Kidney (tissue), 14 donors: ENCODE measurements around the gene HMX3. TPM values are rescaled to one million over a fixed set of nuclear protein-coding genes. Genes with fewer than 3 reads are reported as not detected.
A peak's percentile ranks its signal among the peaks of the same experiment; 100 is the strongest.

Experiments used
- DNase-seq, 5 donors: peaks; one replicate each; pipeline ENCODE4 v3.0.0-alpha.2; 2013 to 2020
- FAIRE-seq: peaks from 2 replicates; lab custom pipeline; 2012; peaks lifted over from hg19 to GRCh38; lab: Jason Lieb, UNC
- H3K27ac ChIP-seq, 2 donors: one replicate each; pipeline ENCODE4 v1.7.0; 2013; ENCODE audit warnings: low read depth in 2 of 2, low read length in 2 of 2, inconsistent platforms in 1 of 2
- H3K27me3 ChIP-seq: one replicate; pipeline ENCODE4 v1.7.1; 2013; ENCODE audit warnings: low read length, inconsistent platforms; ENCODE audit not compliant: control insufficient read depth, insufficient read depth
- H3K36me3 ChIP-seq, 3 donors: one replicate each; pipeline versions ENCODE4 v1.7.0 to v1.7.1; 2013; ENCODE audit warnings: low read length in 3 of 3, control low read depth in 1 of 3, inconsistent platforms in 1 of 3; ENCODE audit not compliant: insufficient read depth in 3 of 3, control insufficient read depth in 2 of 3
- H3K4me1 ChIP-seq, 3 donors: one replicate each; pipeline versions ENCODE4 v1.7.0 to v1.7.1; 2013; ENCODE audit warnings: low read length in 3 of 3, inconsistent platforms in 1 of 3, low read depth in 1 of 3; ENCODE audit not compliant: control insufficient read depth in 2 of 3, insufficient read depth in 2 of 3
- H3K4me3 ChIP-seq, 3 donors: one replicate each; pipeline versions ENCODE4 v1.7.0 to v1.8.1; 2013; ENCODE audit warnings: low read length in 3 of 3, control low read depth in 1 of 3, inconsistent platforms in 1 of 3
- H3K9ac ChIP-seq, 3 donors: one replicate each; pipeline versions ENCODE4 v1.7.0 to v1.7.1; 2013; ENCODE audit warnings: low read length in 3 of 3, control low read depth in 1 of 3, inconsistent platforms in 1 of 3
- H3K9me3 ChIP-seq, 3 donors: one replicate each; pipeline versions ENCODE4 v1.7.0 to v1.7.1; 2013; ENCODE audit warnings: low read length in 3 of 3, control low read depth in 1 of 3, inconsistent platforms in 1 of 3; ENCODE audit not compliant: control insufficient read depth in 2 of 3, insufficient read depth in 1 of 3
- CTCF ChIP-seq: IDR thresholded peaks from 3 replicates; pipeline ENCODE4 v1.5.1; 2012; ENCODE audit warnings: mild to moderate bottlenecking, moderate library complexity, borderline replicate concordance; ENCODE audit not compliant: insufficient read depth; ENCODE audit errors: extremely low read depth
- intact Hi-C: fragments of 100-400 bp; cut with DNase I; formaldehyde crosslinking; loops from one replicate; pipeline ENCODE4 v1.11.1; 2022
- polyA plus RNA-seq: library from polyadenylated mRNA; stranded (reverse); fragments of 350-450 nt; fragmentation: Illumina TruSeq; extraction: RNeasy Lipid Tissue Mini Kit (QIAGEN cat#74804); gene quantifications from one replicate; pipeline ENCODE4 v1.2.3, GENCODE V29; 2014; ENCODE audit warnings: low read depth, low replicate concordance; ENCODE audit not compliant: insufficient read depth
- total RNA-seq: library from RNA; stranded (reverse); fragmentation: NEBNext Ultra II Directional; extraction: Animal tissue kit (Norgen Biotek cat#: 25700); gene quantifications from one replicate; pipeline ENCODE4 v1.2.1, GENCODE V29; 2021
- donor health status: control.
- donor health status: control.
- donor health status: control.
- donor health status: control.
- donor health status: control.
- donor health status: DM: yes; HTN: yes; CAD: no.
- donor health status: Normal renal cell carcinoma (clear cell type).

The HMX3 gene
- total and polyA plus RNA-seq, 2 donors from 2014 or later: not detected

- DNase-seq (peak in 2 of 5 donors; percentile 30 to 45), FAIRE-seq (no peak)
- Histone ChIP-seq H3K36me3 (no peaks in the 10 kb centered on the region), H3K9me3 (no peaks in the 10 kb centered on the region), H3K27ac (no peak overlapping the region), H3K9ac (no peak overlapping the region), H3K27me3 (peaks cover 84% of the 10 kb centered on the region), H3K4me3 (no peak overlapping the region), H3K4me1 (peaks cover 0 to 15% (median 0%) of the 10 kb centered on the region in 3 donors)
- intact Hi-C loops: no loop called here
- TF ChIP-seq CTCF: no peak
These were observed 4.6 kb downstream of the HMX3 start for GRCh38 chr10:123140164-123140982.

- Histone ChIP-seq H3K9ac (no peak overlapping the region), H3K27me3 (peaks cover 89% of the 10 kb centered on the region), H3K4me3 (no peak overlapping the region), H3K9me3 (no peaks in the 10 kb centered on the region), H3K4me1 (peaks cover 0 to 14% (median 0%) of the 10 kb centered on the region in 3 donors), H3K36me3 (no peaks in the 10 kb centered on the region), H3K27ac (no peak overlapping the region)
- DNase-seq (no peak), FAIRE-seq (no peak)
- no peak for TF ChIP-seq CTCF
- intact Hi-C loops: no loop called here
These were observed 5.2 kb downstream of the HMX3 start for GRCh38 chr10:123140983-123141390.

GRCh38 chr10:123141791-123142700 is 6.3 kb downstream of the HMX3 start:
- Histone ChIP-seq H3K27ac (no peak overlapping the region), H3K9ac (no peak overlapping the region), H3K27me3 (peaks cover 92% of the 10 kb centered on the region), H3K4me3 (no peak overlapping the region), H3K9me3 (no peaks in the 10 kb centered on the region), H3K36me3 (no peaks in the 10 kb centered on the region), H3K4me1 (peaks cover 0 to 8% (median 0%) of the 10 kb centered on the region in 3 donors)
- no peak for FAIRE-seq
- intact Hi-C loops: no loop called here
- no peak for DNase-seq
- no peak for TF ChIP-seq CTCF
